Measurements from ENCODE around the gene ABCB8. TPM values are rescaled to one million over a fixed set of nuclear protein-coding genes. Genes with fewer than 3 reads are reported as not detected.
A peak's percentile ranks its signal among the peaks of the same experiment; 100 is the strongest.

ABCB8 gene
- total and polyA plus RNA-seq, 9 of the 15 experiments (the other 6 are each of a cell fraction or from before 2014, with no cell fraction given) = 7.6 to 106 (median 36.3) TPM

DNA sequence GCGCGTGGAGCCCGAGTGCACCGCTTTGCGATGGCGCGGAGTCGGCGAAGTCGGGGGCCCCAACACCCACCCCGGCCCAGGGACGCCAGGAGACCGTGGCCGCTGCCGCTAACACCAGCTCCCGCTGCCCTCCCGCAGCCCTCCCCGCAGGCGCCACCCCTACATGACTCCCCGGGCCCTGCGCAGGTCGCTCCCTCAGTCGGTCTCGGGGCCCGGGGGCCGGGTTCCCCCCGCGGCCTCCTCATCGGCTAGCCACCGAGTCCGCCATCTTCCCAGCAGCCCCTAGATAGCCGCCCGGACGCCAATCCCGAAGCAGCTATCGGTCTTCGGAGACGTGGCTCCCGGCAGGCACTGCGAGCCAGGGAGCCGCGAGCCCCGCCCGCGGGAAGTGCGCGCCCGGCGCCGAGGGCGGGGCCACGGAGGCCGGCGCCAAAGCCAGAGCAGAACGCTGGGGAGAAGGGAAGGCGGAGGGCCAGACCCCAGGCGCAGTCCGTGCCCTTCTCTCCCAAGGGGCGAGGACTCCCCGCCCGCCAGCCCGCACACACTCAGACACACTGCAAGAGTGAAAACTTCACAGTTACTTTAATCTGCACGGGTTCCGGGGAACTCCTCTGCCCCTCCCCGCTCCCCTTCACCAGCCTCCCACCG, 52.4 kb downstream of the ABCB8 start, which contains the start of gene FASTK (continued):
- TF ChIP-seq, protein P1, sequence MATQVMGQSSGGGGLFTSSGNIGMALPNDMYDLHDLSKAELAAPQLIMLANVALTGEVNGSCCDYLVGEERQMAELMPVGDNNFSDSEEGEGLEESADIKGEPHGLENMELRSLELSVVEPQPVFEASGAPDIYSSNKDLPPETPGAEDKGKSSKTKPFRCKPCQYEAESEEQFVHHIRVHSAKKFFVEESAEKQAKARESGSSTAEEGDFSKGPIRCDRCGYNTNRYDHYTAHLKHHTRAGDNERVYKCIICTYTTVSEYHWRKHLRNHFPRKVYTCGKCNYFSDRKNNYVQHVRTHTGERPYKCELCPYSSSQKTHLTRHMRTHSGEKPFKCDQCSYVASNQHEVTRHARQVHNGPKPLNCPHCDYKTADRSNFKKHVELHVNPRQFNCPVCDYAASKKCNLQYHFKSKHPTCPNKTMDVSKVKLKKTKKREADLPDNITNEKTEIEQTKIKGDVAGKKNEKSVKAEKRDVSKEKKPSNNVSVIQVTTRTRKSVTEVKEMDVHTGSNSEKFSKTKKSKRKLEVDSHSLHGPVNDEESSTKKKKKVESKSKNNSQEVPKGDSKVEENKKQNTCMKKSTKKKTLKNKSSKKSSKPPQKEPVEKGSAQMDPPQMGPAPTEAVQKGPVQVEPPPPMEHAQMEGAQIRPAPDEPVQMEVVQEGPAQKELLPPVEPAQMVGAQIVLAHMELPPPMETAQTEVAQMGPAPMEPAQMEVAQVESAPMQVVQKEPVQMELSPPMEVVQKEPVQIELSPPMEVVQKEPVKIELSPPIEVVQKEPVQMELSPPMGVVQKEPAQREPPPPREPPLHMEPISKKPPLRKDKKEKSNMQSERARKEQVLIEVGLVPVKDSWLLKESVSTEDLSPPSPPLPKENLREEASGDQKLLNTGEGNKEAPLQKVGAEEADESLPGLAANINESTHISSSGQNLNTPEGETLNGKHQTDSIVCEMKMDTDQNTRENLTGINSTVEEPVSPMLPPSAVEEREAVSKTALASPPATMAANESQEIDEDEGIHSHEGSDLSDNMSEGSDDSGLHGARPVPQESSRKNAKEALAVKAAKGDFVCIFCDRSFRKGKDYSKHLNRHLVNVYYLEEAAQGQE (IDR thresholded peaks at IDR 0.05; ENCODE audit: borderline replicate concordance) = no peak
- TF ChIP-seq, protein P1 (CRISPR knock-in tag; IDR thresholded peaks at IDR 0.05; ENCODE audit: low read depth) = peak; percentile 63; the same call in 1 of the 2 replicates
- TF ChIP-seq, protein P2, sequence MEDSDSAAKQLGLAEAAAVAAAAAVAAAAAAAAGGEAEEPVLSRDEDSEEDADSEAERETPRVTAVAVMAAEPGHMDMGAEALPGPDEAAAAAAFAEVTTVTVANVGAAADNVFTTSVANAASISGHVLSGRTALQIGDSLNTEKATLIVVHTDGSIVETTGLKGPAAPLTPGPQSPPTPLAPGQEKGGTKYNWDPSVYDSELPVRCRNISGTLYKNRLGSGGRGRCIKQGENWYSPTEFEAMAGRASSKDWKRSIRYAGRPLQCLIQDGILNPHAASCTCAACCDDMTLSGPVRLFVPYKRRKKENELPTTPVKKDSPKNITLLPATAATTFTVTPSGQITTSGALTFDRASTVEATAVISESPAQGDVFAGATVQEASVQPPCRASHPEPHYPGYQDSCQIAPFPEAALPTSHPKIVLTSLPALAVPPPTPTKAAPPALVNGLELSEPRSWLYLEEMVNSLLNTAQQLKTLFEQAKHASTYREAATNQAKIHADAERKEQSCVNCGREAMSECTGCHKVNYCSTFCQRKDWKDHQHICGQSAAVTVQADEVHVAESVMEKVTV (CRISPR knock-in tag; IDR thresholded peaks at IDR 0.05) = peak; percentile 97
- TF ChIP-seq, protein P3, sequence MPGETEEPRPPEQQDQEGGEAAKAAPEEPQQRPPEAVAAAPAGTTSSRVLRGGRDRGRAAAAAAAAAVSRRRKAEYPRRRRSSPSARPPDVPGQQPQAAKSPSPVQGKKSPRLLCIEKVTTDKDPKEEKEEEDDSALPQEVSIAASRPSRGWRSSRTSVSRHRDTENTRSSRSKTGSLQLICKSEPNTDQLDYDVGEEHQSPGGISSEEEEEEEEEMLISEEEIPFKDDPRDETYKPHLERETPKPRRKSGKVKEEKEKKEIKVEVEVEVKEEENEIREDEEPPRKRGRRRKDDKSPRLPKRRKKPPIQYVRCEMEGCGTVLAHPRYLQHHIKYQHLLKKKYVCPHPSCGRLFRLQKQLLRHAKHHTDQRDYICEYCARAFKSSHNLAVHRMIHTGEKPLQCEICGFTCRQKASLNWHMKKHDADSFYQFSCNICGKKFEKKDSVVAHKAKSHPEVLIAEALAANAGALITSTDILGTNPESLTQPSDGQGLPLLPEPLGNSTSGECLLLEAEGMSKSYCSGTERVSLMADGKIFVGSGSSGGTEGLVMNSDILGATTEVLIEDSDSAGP (CRISPR knock-in tag; IDR thresholded peaks at IDR 0.05) = no peak
- TF ChIP-seq, protein P4, sequence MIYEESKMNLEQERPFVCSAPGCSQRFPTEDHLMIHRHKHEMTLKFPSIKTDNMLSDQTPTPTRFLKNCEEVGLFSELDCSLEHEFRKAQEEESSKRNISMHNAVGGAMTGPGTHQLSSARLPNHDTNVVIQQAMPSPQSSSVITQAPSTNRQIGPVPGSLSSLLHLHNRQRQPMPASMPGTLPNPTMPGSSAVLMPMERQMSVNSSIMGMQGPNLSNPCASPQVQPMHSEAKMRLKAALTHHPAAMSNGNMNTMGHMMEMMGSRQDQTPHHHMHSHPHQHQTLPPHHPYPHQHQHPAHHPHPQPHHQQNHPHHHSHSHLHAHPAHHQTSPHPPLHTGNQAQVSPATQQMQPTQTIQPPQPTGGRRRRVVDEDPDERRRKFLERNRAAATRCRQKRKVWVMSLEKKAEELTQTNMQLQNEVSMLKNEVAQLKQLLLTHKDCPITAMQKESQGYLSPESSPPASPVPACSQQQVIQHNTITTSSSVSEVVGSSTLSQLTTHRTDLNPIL (CRISPR knock-in tag; IDR thresholded peaks at IDR 0.05) = no peak

All from K562 (cell line).